ENCODE data around the gene ARHGAP18.

DNA sequence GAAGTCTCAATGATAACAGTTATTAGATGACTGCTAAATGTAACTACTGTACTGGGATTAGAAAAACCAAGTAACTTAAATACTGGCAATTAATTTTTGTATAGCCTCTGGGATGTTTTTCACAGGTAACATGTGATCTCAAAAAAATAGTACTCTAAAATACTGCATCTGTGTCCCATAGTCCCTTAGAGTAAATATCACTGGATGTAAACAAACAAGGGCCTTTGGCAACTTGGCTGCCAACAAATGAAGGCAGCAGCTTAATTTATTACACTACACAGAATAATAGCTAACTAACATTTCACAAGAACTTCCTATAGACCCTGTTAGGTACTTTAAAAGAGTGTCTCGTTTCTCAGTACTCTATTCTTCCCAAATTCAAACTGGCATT is 14.0 kb downstream of the ARHGAP18 start:
- TF ChIP-seq YY1 (IDR thresholded peaks at IDR 0.05; ENCODE audit: insufficient read depth, insufficient read length): no peak
- TF ChIP-seq ZNF274 (IDR thresholded peaks at IDR 0.05; ENCODE audit: low read depth, low read length): no peak
- TF ChIP-seq SUZ12 (IDR thresholded peaks at IDR 0.05; ENCODE audit: extremely low read depth, insufficient read depth, insufficient read length): no peak
